GM23248 (cell line): Measurements from ENCODE around the gene FREY1.

Experiments used
- EZH2 ChIP-seq: fragments of 200-600 bp; sonication (generic); IDR thresholded peaks from 2 replicates; pipeline ENCODE4 v1.6.1; 2018; ENCODE audit warnings: antibody characterized with exemption, mild to moderate bottlenecking; ENCODE audit not compliant: insufficient read depth, poor library complexity, severe bottlenecking
- EZH2phosphoT487 ChIP-seq: fragments of 200-600 bp; sonication (generic); IDR thresholded peaks from 2 replicates; pipeline ENCODE4 v1.6.1; 2018; ENCODE audit warnings: antibody characterized with exemption, moderate library complexity, mild to moderate bottlenecking, low read depth; ENCODE audit not compliant: insufficient read depth

DNA sequence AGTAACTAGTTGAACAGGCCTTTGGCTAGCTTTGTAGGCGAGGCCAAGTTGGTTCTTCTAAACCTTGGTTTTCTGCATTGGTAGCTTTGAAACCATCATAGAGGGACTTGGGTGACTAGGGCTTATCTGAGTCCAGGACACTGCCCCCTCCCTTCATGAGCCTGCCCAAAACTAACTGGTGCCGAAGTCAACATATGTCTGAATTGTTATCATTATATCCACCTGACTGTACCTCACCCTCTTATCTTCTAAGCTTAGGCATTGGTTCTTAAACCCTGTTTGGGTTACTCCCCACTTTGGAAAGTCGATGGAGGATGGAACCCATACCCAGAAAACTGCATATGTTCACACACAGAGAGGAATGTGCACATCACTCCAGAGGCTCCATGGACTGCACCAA is 29.2 kb downstream of the FREY1 start:
- no peak for TF ChIP-seq EZH2
- TF ChIP-seq EZH2phosphoT487 = no peak
